Transverse colon (tissue), 4 donors: Measurements from ENCODE around the gene GHITM. TPM values are rescaled to one million over a fixed set of nuclear protein-coding genes. Genes with fewer than 3 reads are reported as not detected.
"Not testable (repeated sequence)": the region's sequence is repeated elsewhere in the genome, so short reads cannot be mapped to it uniquely, and the experiment has no call there.

Source experiments
- DNase-seq: peaks from one replicate; pipeline ENCODE4 v3.0.0-alpha.2; 2019
- H3K27ac ChIP-seq, 4 donors: fragments of 200-600 bp; sonication (generic); 2 replicates each; pipeline ENCODE4 v1.5.1; 2016 to 2018; ENCODE audit warnings: inconsistent platforms in 4 of 4
- H3K27me3 ChIP-seq: fragments of 200-600 bp; sonication (generic); 2 replicates; pipeline ENCODE4 v1.5.1; 2017; ENCODE audit warnings: inconsistent platforms
- H3K36me3 ChIP-seq, 4 donors: fragments of 200-600 bp; sonication (generic); 2 replicates each; pipeline ENCODE4 v1.5.1; 2017 to 2019; ENCODE audit warnings: inconsistent platforms in 4 of 4
- H3K4me1 ChIP-seq, 4 donors: fragments of 200-600 bp; sonication (generic); 2 replicates each; pipeline ENCODE4 v1.5.1; 2017 to 2020; ENCODE audit warnings: inconsistent platforms in 4 of 4
- H3K4me3 ChIP-seq, 4 donors: fragments of 200-600 bp; sonication (generic); 1 replicate in 1 of 4; 2 replicates in 3 of 4; pipeline versions ENCODE4 v1.5.1 to v1.6.1; 2017 to 2019; ENCODE audit warnings: inconsistent platforms in 4 of 4
- H3K9me3 ChIP-seq, 2 donors: fragments of 200-600 bp; sonication (generic); 2 replicates each; pipeline ENCODE4 v1.5.1; 2017 to 2019; ENCODE audit warnings: inconsistent platforms in 2 of 2
- EP300 ChIP-seq: sonication (generic); formaldehyde crosslinking; IDR thresholded peaks from one replicate; pipeline ENCODE4 v1.6.1; 2017; ENCODE audit warnings: antibody characterized with exemption, low read depth
- POLR2A ChIP-seq: fragments of 450-650 bp; IDR thresholded peaks from one replicate; pipeline ENCODE4 v1.6.1; 2016; ENCODE audit warnings: antibody characterized with exemption, mild to moderate bottlenecking, moderate library complexity
- POLR2AphosphoS5 ChIP-seq, 3 donors: sonication (generic); formaldehyde crosslinking; IDR thresholded peaks; one replicate each; pipeline ENCODE4 v1.6.1; 2016; ENCODE audit warnings: antibody characterized with exemption in 3 of 3
- WGBS, 2 donors: methylation state at CpG; one replicate each; pipeline ENCODE4 v1.1.5; 2018; ENCODE audit warnings: low coverage in 1 of 2; 5-methylcytosine and 5-hydroxymethylcytosine counted together
- in situ Hi-C, 4 donors: fragments of 200-750 bp; cut with MboI; loops; one replicate each; pipeline versions ENCODE4 v1.15.0 to v1.15.1; 2017; ENCODE audit warnings: low sequenced_read_pairs in 3 of 4, low pct_ligation_motif_present in 1 of 4, low pct_unique_long_range_greater_than_20kb in 1 of 4
- intact Hi-C: fragments of 100-400 bp; cut with DNase I; formaldehyde crosslinking; loops from one replicate; pipeline ENCODE4 v1.15.1; 2023; ENCODE audit warnings: low total_unique reads
- total RNA-seq, 4 donors: library from RNA; depleted of rRNA; stranded (reverse); fragments of >200 nt; gene quantifications; one replicate each; pipeline ENCODE4 v1.1.0, GENCODE V29; 2016
- TF ChIP-seq, protein P1 (sequence below), 5 experiments: fragments of 200-600 bp in 3 of 5; fragments of 450-650 bp in 2 of 5; sonication (generic) in 3 of 5; IDR thresholded peaks; 1 replicate in 2 of 5; 2 replicates in 3 of 5; pipeline ENCODE4 v1.5.1; 2016 to 2017; ENCODE audit warnings: antibody characterized with exemption in 5 of 5, inconsistent platforms in 3 of 5, mild to moderate bottlenecking in 2 of 5, moderate library complexity in 1 of 5

The GHITM gene
- total RNA-seq, 4 donors from 2014 or later: 134 to 351 (median 225) TPM

DNA sequence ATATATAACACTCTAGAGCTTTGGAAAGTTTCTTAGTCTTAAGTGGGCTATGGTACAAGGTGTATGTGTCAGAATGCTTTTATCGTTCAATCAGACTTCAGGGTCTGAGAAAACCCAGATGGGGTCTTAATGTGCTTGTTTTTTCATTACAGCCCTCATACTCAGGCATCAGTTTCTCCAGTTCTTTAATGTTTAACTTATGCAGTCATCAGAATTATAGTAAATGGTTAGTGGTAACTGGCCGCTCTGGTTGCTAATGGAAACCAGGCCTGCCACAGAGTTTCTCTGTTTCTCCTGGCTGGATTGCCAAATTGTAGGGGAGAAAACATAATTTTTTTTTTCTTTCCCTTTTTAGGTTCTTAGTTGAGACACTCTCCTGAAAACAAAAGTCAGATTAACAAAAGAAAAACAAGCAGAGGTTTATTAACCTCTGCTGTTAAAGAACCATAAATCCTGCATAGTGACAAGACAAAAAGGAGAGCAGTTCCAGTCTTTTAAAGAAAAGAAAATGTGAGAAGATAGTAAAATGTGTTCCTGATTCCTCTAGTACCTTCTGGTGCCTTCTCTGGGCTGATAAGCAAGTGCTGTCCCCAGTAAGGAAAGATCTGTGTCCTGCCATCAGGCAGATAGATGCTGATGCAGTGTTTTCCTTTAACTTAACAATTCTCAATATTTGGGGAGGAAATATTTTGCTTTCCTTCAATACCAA lies 21.5 kb upstream of the GHITM start:
- no peak overlapping the region for H3K4me3 ChIP-seq
- intact Hi-C loops (no loop called here), in situ Hi-C loops (no loop called here)
- H3K27me3 ChIP-seq: no peaks in the 10 kb centered on the region
- 38 to 71% methylated on average over 1 to 2 of the region's 2 CpGs for WGBS, 2 donors
- no peaks in the 10 kb centered on the region for H3K36me3 ChIP-seq
- H3K9me3 ChIP-seq: no peaks in the 10 kb centered on the region
- TF ChIP-seq POLR2A: no peak
- no peaks in the 10 kb centered on the region for H3K4me1 ChIP-seq
- no peak for DNase-seq
- H3K27ac ChIP-seq: no peak overlapping the region

DNA sequence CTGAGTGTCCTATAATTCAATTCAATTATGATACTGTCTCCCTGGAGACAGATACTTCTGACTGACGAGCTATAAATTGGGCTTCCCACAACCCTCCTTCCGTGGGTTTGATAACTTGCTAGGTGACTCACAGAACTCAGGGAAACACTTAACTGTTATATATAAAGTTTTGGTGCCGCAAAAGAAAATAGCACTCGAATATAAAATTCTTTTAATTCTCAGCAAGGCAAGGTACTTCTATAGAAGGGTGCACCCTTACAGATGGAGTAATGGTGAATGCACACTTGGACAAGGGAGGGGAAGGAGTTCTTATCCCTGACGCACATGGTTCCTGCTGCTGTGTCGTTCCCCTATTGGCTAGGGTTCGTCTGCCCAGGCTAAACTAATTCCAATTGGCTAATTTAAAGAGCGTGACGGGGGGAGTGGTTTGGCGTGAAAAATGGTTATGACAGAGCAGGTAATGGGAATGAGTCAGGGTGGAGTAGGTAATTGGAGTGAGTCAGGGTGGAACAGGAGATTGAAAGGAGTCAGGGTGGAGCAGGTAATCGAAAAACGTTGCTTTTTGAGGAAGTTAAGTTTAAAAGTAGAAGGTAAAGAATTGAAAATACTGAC lies 20.8 kb upstream of the GHITM start:
- intact Hi-C loops (no loop called here), in situ Hi-C loops (no loop called here)
- DNase-seq: no peak
- H3K9me3 ChIP-seq: no peaks in the 10 kb centered on the region
- no peaks in the 10 kb centered on the region for H3K36me3 ChIP-seq
- H3K27me3 ChIP-seq: no peaks in the 10 kb centered on the region
- TF ChIP-seq, protein P1, sequence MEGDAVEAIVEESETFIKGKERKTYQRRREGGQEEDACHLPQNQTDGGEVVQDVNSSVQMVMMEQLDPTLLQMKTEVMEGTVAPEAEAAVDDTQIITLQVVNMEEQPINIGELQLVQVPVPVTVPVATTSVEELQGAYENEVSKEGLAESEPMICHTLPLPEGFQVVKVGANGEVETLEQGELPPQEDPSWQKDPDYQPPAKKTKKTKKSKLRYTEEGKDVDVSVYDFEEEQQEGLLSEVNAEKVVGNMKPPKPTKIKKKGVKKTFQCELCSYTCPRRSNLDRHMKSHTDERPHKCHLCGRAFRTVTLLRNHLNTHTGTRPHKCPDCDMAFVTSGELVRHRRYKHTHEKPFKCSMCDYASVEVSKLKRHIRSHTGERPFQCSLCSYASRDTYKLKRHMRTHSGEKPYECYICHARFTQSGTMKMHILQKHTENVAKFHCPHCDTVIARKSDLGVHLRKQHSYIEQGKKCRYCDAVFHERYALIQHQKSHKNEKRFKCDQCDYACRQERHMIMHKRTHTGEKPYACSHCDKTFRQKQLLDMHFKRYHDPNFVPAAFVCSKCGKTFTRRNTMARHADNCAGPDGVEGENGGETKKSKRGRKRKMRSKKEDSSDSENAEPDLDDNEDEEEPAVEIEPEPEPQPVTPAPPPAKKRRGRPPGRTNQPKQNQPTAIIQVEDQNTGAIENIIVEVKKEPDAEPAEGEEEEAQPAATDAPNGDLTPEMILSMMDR (IDR thresholded peaks at IDR 0.05): no peak
- TF ChIP-seq POLR2A (no peak), EP300 (no peak), POLR2AphosphoS5 (IDR thresholded peaks at IDR 0.05) (no peak)
- H3K4me1 ChIP-seq: no peaks in the 10 kb centered on the region
- H3K27ac ChIP-seq: no peak overlapping the region
- no peak overlapping the region for H3K4me3 ChIP-seq
- WGBS, 2 donors: 61 to 77% methylated on average over 8 to 12 of the region's 12 CpGs

DNA sequence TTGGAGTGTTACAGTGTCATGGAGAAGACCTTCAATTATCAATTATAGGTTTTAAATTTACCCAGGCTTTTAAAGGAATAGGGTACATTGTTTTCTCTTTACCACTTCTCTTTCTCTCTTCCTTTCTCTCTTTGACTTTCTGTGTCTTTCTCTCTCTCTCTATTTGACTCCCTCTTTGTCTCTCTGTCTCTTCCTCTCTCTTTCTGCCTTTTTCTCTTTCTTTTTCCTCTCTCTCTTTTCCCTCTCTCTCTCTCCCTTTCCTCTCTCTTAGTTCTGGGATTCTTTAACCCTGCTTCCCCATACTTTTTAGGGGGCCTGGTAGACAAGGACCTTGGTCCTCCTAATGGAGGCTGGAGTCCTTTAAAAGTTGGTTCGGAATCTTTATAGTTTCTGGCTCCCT lies 15.9 kb upstream of the GHITM start:
- Histone ChIP-seq H3K27ac (no peak overlapping the region), H3K9me3 (peaks cover 5 to 19% of the 10 kb centered on the region in 2 donors), H3K36me3 (no peaks in the 10 kb centered on the region), H3K4me3 (no peak overlapping the region), H3K4me1 (no peaks in the 10 kb centered on the region), H3K27me3 (no peaks in the 10 kb centered on the region)
- in situ Hi-C loops (no loop called here), intact Hi-C loops (no loop called here)
- no peak for DNase-seq
- 77% methylated on average over 1 of the region's 1 CpG; no CpG with 5 or more reads in 1 of the 2 donors for WGBS, 2 donors
- TF ChIP-seq POLR2AphosphoS5 (IDR thresholded peaks at IDR 0.05) (no peak), EP300 (no peak), POLR2A (no peak)
- TF ChIP-seq, protein P1 (IDR thresholded peaks at IDR 0.05): no peak

DNA sequence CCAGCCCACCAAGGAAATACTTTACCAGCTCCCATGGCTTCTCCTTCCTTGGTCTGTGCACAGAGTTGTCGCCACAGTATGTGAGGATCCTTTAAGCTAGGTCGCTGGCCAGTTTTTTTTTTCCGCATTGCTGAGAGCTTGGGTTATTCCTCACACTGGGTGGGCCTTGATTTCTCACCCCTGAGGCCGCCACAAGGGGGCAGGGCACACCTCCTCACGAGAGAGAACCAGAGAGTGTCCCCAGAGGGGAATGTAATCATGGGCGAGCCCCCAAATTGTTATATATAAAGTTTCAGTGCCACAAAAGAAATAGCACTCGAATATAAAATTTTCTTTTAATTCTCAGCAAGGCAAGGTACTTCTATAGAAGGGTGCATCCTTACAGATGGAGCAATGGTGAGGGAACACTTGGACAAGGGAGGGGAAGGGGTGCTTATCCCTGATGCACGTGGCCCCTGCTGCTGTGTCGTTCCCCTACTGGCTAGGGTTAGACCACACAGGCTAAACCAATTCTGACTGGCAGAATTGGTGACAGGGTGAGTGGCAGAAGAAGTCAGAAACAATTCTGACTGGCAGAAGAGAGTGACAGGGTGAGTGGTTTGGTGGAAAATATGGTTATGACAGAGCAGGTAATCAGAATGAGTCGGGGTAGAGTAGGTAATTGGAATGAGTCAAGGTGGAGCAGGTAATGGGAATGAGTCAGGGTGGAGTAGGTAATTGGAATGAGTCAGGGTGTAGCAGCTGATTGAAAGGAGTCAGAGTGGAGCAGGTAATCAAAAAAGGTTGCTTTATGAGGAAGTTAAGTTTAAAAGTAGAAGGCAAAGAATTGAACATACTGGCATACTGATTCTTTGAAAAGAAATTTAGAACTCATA lies 13.2 kb upstream of the GHITM start:
- H3K9me3 ChIP-seq: peaks cover 5 to 19% of the 10 kb centered on the region in 2 donors
- intact Hi-C loops, H3K27me3 ChIP-seq, H3K27ac ChIP-seq, H3K4me1 ChIP-seq, DNase-seq, H3K4me3 ChIP-seq, H3K36me3 ChIP-seq: not testable (repeated sequence)
- 54 to 79% methylated on average over 6 to 10 of the region's 10 CpGs for WGBS, 2 donors
- in situ Hi-C loops: loop anchor here in 1 of 4 donors (25.0 kb wide), 1 partner anchor 211 kb away; the partner anchor contains the start of gene CCSER2

DNA sequence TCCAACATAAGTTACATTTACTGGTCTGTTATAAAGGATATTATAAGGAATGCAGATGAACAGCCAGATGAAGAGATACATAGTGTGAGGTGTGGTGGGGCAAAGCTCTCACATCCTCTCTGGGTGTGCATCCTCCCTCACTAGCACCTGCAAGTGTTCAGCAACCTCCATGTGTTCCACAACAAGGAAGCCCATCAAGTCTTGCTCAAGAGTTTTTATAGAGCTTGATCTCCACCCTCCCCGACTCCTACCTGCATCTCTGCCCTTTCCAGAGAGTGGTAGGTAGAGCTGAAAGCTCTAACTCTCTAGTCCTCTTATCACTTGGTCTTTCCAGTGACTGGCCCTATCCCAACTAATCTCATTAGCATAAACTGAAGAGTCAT lies 12.5 kb upstream of the GHITM start:
- in situ Hi-C loops: loop anchor here in 1 of 4 donors (25.0 kb wide), 1 partner anchor 211 kb away; the partner anchor contains the start of gene CCSER2
- H3K27me3 ChIP-seq: no peaks in the 10 kb centered on the region
- 61% methylated on average over 1 of the region's 1 CpG; no CpG with 5 or more reads in 1 of the 2 donors for WGBS, 2 donors
- no peak overlapping the region for H3K27ac ChIP-seq
- H3K4me3 ChIP-seq: no peak overlapping the region
- TF ChIP-seq EP300: no peak
- TF ChIP-seq, protein P1 (IDR thresholded peaks at IDR 0.05): no peak
- TF ChIP-seq POLR2A: no peak
- no peak for TF ChIP-seq POLR2AphosphoS5 (IDR thresholded peaks at IDR 0.05)
- H3K36me3 ChIP-seq: no peaks in the 10 kb centered on the region
- no peaks in the 10 kb centered on the region for H3K4me1 ChIP-seq
- DNase-seq: no peak
- intact Hi-C loops: no loop called here
- peaks cover 5 to 19% of the 10 kb centered on the region in 2 donors for H3K9me3 ChIP-seq
